H1 (cell line): ENCODE data around the gene SLX4IP. TPM values are rescaled to one million over a fixed set of nuclear protein-coding genes. Genes with fewer than 3 reads are reported as not detected.

Source experiments
- CTCF ChIA-PET: fragments of 300-600 bp; sonication (Branson Sonifier 250); formaldehyde crosslinking; loops from one replicate; lab custom pipeline; 2021; ENCODE audit not compliant: partially characterized antibody; lab: Charles Lee
- POLR2A ChIA-PET: fragments of 300-600 bp; sonication (Branson Sonifier 250); formaldehyde crosslinking; loops from one replicate; lab custom pipeline; 2021; ENCODE audit warnings: inconsistent platforms; ENCODE audit not compliant: partially characterized antibody; lab: Charles Lee
- DNase-seq, 2 experiments: peaks; one replicate each; pipeline versions ENCODE4 v3.0.0 to v3.0.0-alpha.2; 2010 to 2022; ENCODE audit warnings: low spot score in 2 of 2, low read depth in 1 of 2, mixed read lengths in 1 of 2
- FAIRE-seq: peaks from 2 replicates; lab custom pipeline; 2011; peaks lifted over from hg19 to GRCh38; lab: Jason Lieb, UNC
- H2AFZ ChIP-seq: 2 replicates; pipeline ENCODE4 v1.8.1; 2012; ENCODE audit warnings: low read length, inconsistent platforms
- H2AK5ac ChIP-seq: 2 replicates; pipeline ENCODE4 v1.6.1; 2013; ENCODE audit warnings: low read depth, low read length
- H2BK120ac ChIP-seq: replicated peaks from 2 replicates; pipeline ENCODE3; 2013; ENCODE audit warnings: low read depth, low read length, inconsistent platforms
- H2BK12ac ChIP-seq: 2 replicates; pipeline ENCODE4 v1.6.1; 2013; ENCODE audit warnings: low read depth, low read length
- H2BK15ac ChIP-seq: 2 replicates; pipeline ENCODE4 v1.6.1; 2013; ENCODE audit warnings: low read length
- H2BK20ac ChIP-seq: 2 replicates; pipeline ENCODE4 v1.6.1; 2013; ENCODE audit warnings: low read length
- H2BK5ac ChIP-seq: 2 replicates; pipeline ENCODE4 v1.6.1; 2013; ENCODE audit warnings: low read depth, low read length
- H3K14ac ChIP-seq: 2 replicates; pipeline ENCODE4 v1.6.1; 2013; ENCODE audit warnings: inconsistent platforms; ENCODE audit not compliant: insufficient read length
- H3K18ac ChIP-seq: 2 replicates; pipeline ENCODE4 v1.6.1; 2013; ENCODE audit warnings: low read length; ENCODE audit errors: extremely low read depth
- H3K23ac ChIP-seq: 2 replicates; pipeline ENCODE4 v1.6.1; 2013; ENCODE audit warnings: inconsistent platforms; ENCODE audit not compliant: insufficient read length
- H3K23me2 ChIP-seq: 2 replicates; pipeline ENCODE4 v1.6.1; 2013; ENCODE audit warnings: low read depth, low read length
- H3K27ac ChIP-seq: 2 replicates; pipeline ENCODE4 v1.6.1; 2011; ENCODE audit warnings: low read depth, low read length, inconsistent platforms
- H3K27me3 ChIP-seq, 4 experiments: replicated peaks in 1 of 4; 1 replicate in 1 of 4; 2 replicates in 3 of 4; pipeline versions ENCODE4 v1.6.1 to v1.8.1; 2011 to 2013; ENCODE audit warnings: low read length in 3 of 4, mild to moderate bottlenecking in 3 of 4, inconsistent platforms in 2 of 4, mixed read lengths in 2 of 4, moderate library complexity in 1 of 4; ENCODE audit not compliant: control insufficient read depth in 3 of 4, insufficient read depth in 3 of 4; ENCODE audit errors: extremely low read depth in 1 of 4
- H3K36me3 ChIP-seq, 4 experiments: 2 replicates each; pipeline versions ENCODE4 v1.6.1 to v1.8.1; 2011 to 2013; ENCODE audit warnings: mild to moderate bottlenecking in 4 of 4, low read length in 3 of 4, moderate library complexity in 2 of 4, control low read depth in 1 of 4, inconsistent platforms in 1 of 4; ENCODE audit not compliant: insufficient read depth in 4 of 4, control insufficient read depth in 2 of 4
- H3K4ac ChIP-seq: replicated peaks from 2 replicates; pipeline ENCODE3; 2013; ENCODE audit warnings: low read length, low read depth, mixed read lengths, inconsistent platforms; ENCODE audit not compliant: insufficient read length
- H3K4me1 ChIP-seq, 4 experiments: replicated peaks in 1 of 4; 1 replicate in 1 of 4; 2 replicates in 3 of 4; pipeline versions ENCODE4 v1.6.1 to v1.8.1; 2011 to 2013; ENCODE audit warnings: low read length in 3 of 4, inconsistent platforms in 2 of 4, mixed read lengths in 1 of 4; ENCODE audit not compliant: insufficient read depth in 4 of 4, control insufficient read depth in 3 of 4
- H3K4me2 ChIP-seq, 2 experiments: 2 replicates each; pipeline versions ENCODE4 v1.6.1 to v1.8.1; 2011 to 2013; ENCODE audit warnings: low read depth in 2 of 2, low read length in 2 of 2, control low read depth in 1 of 2, inconsistent platforms in 1 of 2, mild to moderate bottlenecking in 1 of 2; ENCODE audit not compliant: insufficient read depth in 1 of 2
- H3K4me3 ChIP-seq, 4 experiments: fragments of 200-600, 300-600 bp in 1 of 4; sonication (generic), shearing (Covaris generic), sonication (Bioruptor Twin) in 1 of 4; 2 replicates each; pipeline versions ENCODE4 v1.5.1 to v1.8.1; 2011 to 2016; ENCODE audit warnings: low read length in 4 of 4, low read depth in 3 of 4, control low read depth in 2 of 4, inconsistent platforms in 2 of 4, mild to moderate bottlenecking in 2 of 4, mixed read lengths in 1 of 4, moderate library complexity in 1 of 4; ENCODE audit not compliant: insufficient read depth in 2 of 4; ENCODE audit errors: extremely low read depth in 1 of 4
- H3K56ac ChIP-seq: replicated peaks from 2 replicates; pipeline ENCODE3; 2013; ENCODE audit warnings: low read depth, mild to moderate bottlenecking, mixed read lengths, low read length, inconsistent platforms; ENCODE audit not compliant: insufficient read length
- H3K79me1 ChIP-seq: 2 replicates; pipeline ENCODE4 v1.6.1; 2013; ENCODE audit warnings: low read depth, low read length, control low read depth
- H3K79me2 ChIP-seq, 2 experiments: 2 replicates each; pipeline versions ENCODE4 v1.6.1 to v1.8.1; 2012 to 2013; ENCODE audit warnings: low read length in 2 of 2, mild to moderate bottlenecking in 2 of 2, inconsistent platforms in 1 of 2; ENCODE audit not compliant: insufficient read depth in 2 of 2, control insufficient read depth in 1 of 2
- H3K9ac ChIP-seq, 4 experiments: replicated peaks in 1 of 4; 1 replicate in 1 of 4; 2 replicates in 3 of 4; pipeline versions ENCODE4 v1.6.1 to v1.8.1; 2011 to 2013; ENCODE audit warnings: low read depth in 3 of 4, low read length in 3 of 4, control low read depth in 2 of 4, mild to moderate bottlenecking in 2 of 4, moderate library complexity in 2 of 4, inconsistent platforms in 1 of 4; ENCODE audit errors: extremely low read depth in 1 of 4
- H3K9me3 ChIP-seq, 2 experiments: 2 replicates each; pipeline versions ENCODE4 v1.6.1 to v1.8.1; 2012 to 2013; ENCODE audit warnings: mild to moderate bottlenecking in 2 of 2, moderate library complexity in 2 of 2, control low read depth in 1 of 2, inconsistent platforms in 1 of 2, low read depth in 1 of 2, low read length in 1 of 2, mixed read lengths in 1 of 2; ENCODE audit not compliant: insufficient read depth in 2 of 2
- H4K20me1 ChIP-seq, 2 experiments: replicated peaks in 1 of 2; 2 replicates each; pipeline versions ENCODE3 to v1.8.1; 2011 to 2013; ENCODE audit warnings: inconsistent platforms in 2 of 2, low read length in 2 of 2, mild to moderate bottlenecking in 1 of 2; ENCODE audit not compliant: insufficient read depth in 2 of 2, control insufficient read depth in 1 of 2
- H4K5ac ChIP-seq: 2 replicates; pipeline ENCODE4 v1.6.1; 2013; ENCODE audit warnings: low read length, low read depth, mixed read lengths, inconsistent platforms; ENCODE audit not compliant: insufficient read length
- H4K8ac ChIP-seq: 2 replicates; pipeline ENCODE4 v1.8.0; 2013; ENCODE audit warnings: mild to moderate bottlenecking, moderate library complexity, low read length, inconsistent platforms; ENCODE audit not compliant: insufficient read depth; ENCODE audit errors: extremely low read depth
- H4K91ac ChIP-seq: replicated peaks from 2 replicates; pipeline ENCODE3; 2013; ENCODE audit warnings: low read length, mixed read lengths, inconsistent platforms; ENCODE audit not compliant: insufficient read length
- FOSL1 ChIP-seq: IDR thresholded peaks from 2 replicates; pipeline ENCODE4 v1.6.1; 2011; ENCODE audit warnings: mild to moderate bottlenecking, low read depth, low read length, moderate library complexity; ENCODE audit not compliant: insufficient read depth
- GABPA ChIP-seq: IDR thresholded peaks from 2 replicates; pipeline ENCODE4 v1.6.1; 2011; ENCODE audit warnings: mild to moderate bottlenecking, low read length, moderate library complexity, borderline replicate concordance; ENCODE audit not compliant: insufficient read depth
- HDAC2 ChIP-seq, 2 experiments: fragments of 300-600 bp in 1 of 2; sonication (generic) in 1 of 2; IDR thresholded peaks; 2 replicates each; pipeline ENCODE4 v1.6.1; 2011 to 2012; ENCODE audit warnings: low read depth in 2 of 2, low read length in 2 of 2, mild to moderate bottlenecking in 2 of 2, moderate library complexity in 2 of 2, borderline replicate concordance in 1 of 2, inconsistent platforms in 1 of 2
- HDAC6 ChIP-seq: IDR thresholded peaks from one replicate; pipeline ENCODE4 v1.7.1; 2012; ENCODE audit warnings: low read depth, mild to moderate bottlenecking, inconsistent platforms, low read length, moderate library complexity
- KDM1A ChIP-seq: fragments of 200-600, 300-600 bp; sonication (generic); IDR thresholded peaks from 2 replicates; pipeline ENCODE4 v1.7.1; 2016; ENCODE audit warnings: mild to moderate bottlenecking, low read length, borderline replicate concordance
- POU5F1 ChIP-seq: IDR thresholded peaks from 2 replicates; pipeline ENCODE4 v1.6.1; 2011; ENCODE audit warnings: low read depth, mild to moderate bottlenecking, low read length, moderate library complexity
- RFX5 ChIP-seq: IDR thresholded peaks from 2 replicates; pipeline ENCODE4 v1.6.1; 2011; ENCODE audit warnings: low read depth, low read length, improper control_type of control experiment, borderline replicate concordance
- SIX5 ChIP-seq: IDR thresholded peaks from 2 replicates; pipeline ENCODE4 v1.6.1; 2011; ENCODE audit warnings: mild to moderate bottlenecking, low read depth, low read length
- TAF7 ChIP-seq: optimal IDR thresholded peaks from 2 replicates; pipeline ENCODE3; 2011; ENCODE audit warnings: low read depth, mild to moderate bottlenecking, inconsistent platforms, low read length, moderate library complexity, borderline replicate concordance
- WGBS, 2 experiments: shearing (Covaris generic) in 1 of 2; methylation state at CpG; one replicate each; pipeline versions ENCODE4 v1.1.6 to v1.1.7; 2013 to 2015; ENCODE audit warnings: low lambda C conversion rate in 2 of 2, mixed read lengths in 2 of 2, inconsistent platforms in 1 of 2, low coverage in 1 of 2, missing lambda C conversion rate in 1 of 2; ENCODE audit not compliant: insufficient replicate concordance in 2 of 2, insufficient coverage in 1 of 2, insufficient read length in 1 of 2; ENCODE audit errors: extremely low coverage in 1 of 2, missing lambda C conversion rate in 1 of 2; 5-methylcytosine and 5-hydroxymethylcytosine counted together
- polyA plus RNA-seq, 7 experiments: library from polyadenylated mRNA; depleted of rRNA in 3 of 7; stranded (reverse) in 5 of 7; unstranded in 2 of 7; fragments of >200 nt in 5 of 7; fragments of 200-250 nt in 2 of 7; gene quantifications; 1 replicate in 5 of 7; 2 replicates in 1 of 7; 4 replicates in 1 of 7; pipeline versions ENCODE4 v1.2.1 to v1.2.3, GENCODE V29; 2011 to 2013; ENCODE audit warnings: missing spikeins in 2 of 7, mixed read lengths in 2 of 7
- total RNA-seq: library from RNA; stranded (reverse); fragmentation: NEBNext Ultra II Directional; extraction: Animal tissue kit (Norgen Biotek cat#: 25700); gene quantifications from 2 replicates; pipeline ENCODE4 v1.2.1, GENCODE V29; 2021

The SLX4IP gene
- total and polyA plus RNA-seq, 2 of the 8 experiments (the other 6 are each of a cell fraction or from before 2014, with no cell fraction given): 2.4 to 8.7 TPM

DNA sequence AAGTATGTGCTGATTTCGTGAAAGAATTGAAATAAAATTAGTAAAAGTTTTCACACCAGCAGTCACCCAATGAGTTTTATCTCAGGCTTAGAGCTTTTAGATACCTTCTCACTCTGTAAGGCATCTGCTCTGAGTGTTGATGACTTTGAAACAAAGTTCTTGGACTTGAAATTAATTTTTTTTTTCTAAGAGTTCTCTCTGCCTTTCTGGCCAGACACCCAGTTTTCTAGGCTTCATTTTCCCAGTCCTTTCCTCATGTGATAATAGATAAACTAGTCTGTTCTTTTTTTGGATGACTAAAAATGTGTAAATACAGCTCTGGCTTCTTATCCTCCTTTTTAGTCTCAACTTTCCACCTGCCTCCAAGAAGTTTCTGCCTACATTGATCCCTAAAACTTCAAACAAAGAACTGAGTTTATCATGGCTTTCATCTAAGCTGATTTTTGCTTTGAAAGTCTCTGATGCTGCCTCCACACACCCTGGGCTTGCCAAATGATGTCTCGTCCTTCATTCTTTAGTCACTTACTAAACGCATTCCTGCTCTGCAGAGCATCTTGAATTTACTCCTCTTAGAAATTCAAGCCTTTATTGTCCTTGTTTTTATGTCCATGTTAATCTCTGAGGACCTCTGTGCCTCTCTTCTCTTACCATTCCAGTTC is 32.7 kb downstream of the SLX4IP start:
- 53% methylated on average over 3 of the region's 3 CpGs; no CpG with 5 or more reads in 1 of the 2 experiments for WGBS, 2 experiments
- DNase-seq: no peak
- no peak overlapping the region for H2BK120ac ChIP-seq
- no peak overlapping the region; the same call in 1 of the 2 replicates for H3K18ac ChIP-seq
- peaks cover 0 to 5% of the 10 kb centered on the region in 2 experiments; a peak in 1 of 4 replicates for H3K9me3 ChIP-seq
- H2BK15ac ChIP-seq: no peak overlapping the region
- no peak for TF ChIP-seq HDAC2 (IDR thresholded peaks at IDR 0.05; ENCODE audit: borderline replicate concordance in 1 of 2, low read depth in 2 of 2, low read length in 2 of 2)
- TF ChIP-seq TAF7: no peak
- TF ChIP-seq KDM1A: no peak
- no peak for TF ChIP-seq FOSL1
- TF ChIP-seq POU5F1: no peak
- no peak for TF ChIP-seq SIX5
- no peak for TF ChIP-seq HDAC6
- TF ChIP-seq RFX5: no peak
- no peak for TF ChIP-seq GABPA
- H3K79me2 ChIP-seq: peaks cover 0 to 11% of the 10 kb centered on the region in 2 experiments; a peak in 2 of 4 replicates
- ChIA-PET CTCF (interaction anchor here (0.7 to 3.6 kb wide), 6 partner anchors 10 to 799 kb away, joined by 3 to 26 read pairs (median 4); no protein-coding TSS in a partner anchor), POLR2A (interaction anchor here (0.6 to 2.5 kb wide), 3 partner anchors 9 to 33 kb away, joined by 3 to 10 read pairs (median 3); partner anchors contain the start of genes MKKS and SLX4IP)
- H3K4me2 ChIP-seq: peak overlapping the region; percentile 35 to 36; a peak in 2 of 4 replicates
- H4K91ac ChIP-seq: peak overlapping the region; percentile 8
- peaks cover 0 to 26% (median 22%) of the 10 kb centered on the region in 4 experiments; a peak in 5 of 7 replicates for H3K4me1 ChIP-seq
- no peak overlapping the region for H3K56ac ChIP-seq
- no peak overlapping the region for H4K5ac ChIP-seq
- H3K27ac ChIP-seq: 0 out of 2 replicates have a peak overlapping the region, but pooled peaks have one; percentile 8
- H4K20me1 ChIP-seq: no peaks in the 10 kb centered on the region
- no peaks in the 10 kb centered on the region for H3K79me1 ChIP-seq
- no peak overlapping the region for H4K8ac ChIP-seq
- H2AK5ac ChIP-seq: no peak overlapping the region
- peaks cover 0 to 3% (median under 1%) of the 10 kb centered on the region in 4 experiments; a peak in 2 of 8 replicates for H3K36me3 ChIP-seq
- H2BK20ac ChIP-seq: peak overlapping the region; percentile 64; the same call in 1 of the 2 replicates
- no peaks in the 10 kb centered on the region for H3K23me2 ChIP-seq
- no peak overlapping the region for H3K9ac ChIP-seq
- no peak overlapping the region for H2AFZ ChIP-seq
- H2BK5ac ChIP-seq: no peak overlapping the region
- no peak overlapping the region for H3K4me3 ChIP-seq
- no peak overlapping the region for H3K4ac ChIP-seq
- peak overlapping the region; percentile 73 for H2BK12ac ChIP-seq
- no peaks in the 10 kb centered on the region for H3K27me3 ChIP-seq
- no peak overlapping the region for H3K14ac ChIP-seq
- no peak overlapping the region for H3K23ac ChIP-seq
- FAIRE-seq: no peak
